SIG-M5 treated with dmso at 0.1 percent for 504 hours (cell line): ENCODE data around the gene NTRK2.
A peak's percentile ranks its signal among the peaks of the same experiment; 100 is the strongest.

ENCODE experiments used
- DNase-seq: peaks from one replicate; lab custom pipeline; 2025; ENCODE audit not compliant: unreplicated experiment; lab: John Stamatoyannopoulos, UW

NTRK2 gene

GRCh38 chr9:84845956-84846900 lies 176.7 kb downstream of the NTRK2 start:
- no peak for DNase-seq

DNA sequence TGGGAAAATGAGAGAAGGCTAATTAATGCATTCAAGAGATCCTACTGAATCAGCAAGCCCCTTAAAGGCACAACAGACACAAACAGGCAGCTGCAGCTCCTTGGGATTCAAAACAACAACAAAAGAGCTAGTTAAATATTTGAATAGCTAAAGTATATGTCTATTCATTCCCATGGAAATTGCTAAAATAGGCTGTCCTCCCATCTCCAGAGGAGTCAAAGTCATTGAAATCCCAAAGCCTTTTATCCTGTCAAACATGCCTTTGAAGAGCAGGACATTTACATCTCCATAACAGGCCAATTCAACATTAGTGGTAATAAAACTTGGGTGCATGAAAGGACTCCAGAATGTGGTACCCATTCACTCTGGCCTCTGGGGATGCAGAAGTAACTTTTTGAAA lies 177.4 kb downstream of the NTRK2 start:
- DNase-seq, result no peak

GRCh38 chr9:84849049-84849448 lies 179.5 kb downstream of the NTRK2 start:
- DNase-seq, result no peak

DNA sequence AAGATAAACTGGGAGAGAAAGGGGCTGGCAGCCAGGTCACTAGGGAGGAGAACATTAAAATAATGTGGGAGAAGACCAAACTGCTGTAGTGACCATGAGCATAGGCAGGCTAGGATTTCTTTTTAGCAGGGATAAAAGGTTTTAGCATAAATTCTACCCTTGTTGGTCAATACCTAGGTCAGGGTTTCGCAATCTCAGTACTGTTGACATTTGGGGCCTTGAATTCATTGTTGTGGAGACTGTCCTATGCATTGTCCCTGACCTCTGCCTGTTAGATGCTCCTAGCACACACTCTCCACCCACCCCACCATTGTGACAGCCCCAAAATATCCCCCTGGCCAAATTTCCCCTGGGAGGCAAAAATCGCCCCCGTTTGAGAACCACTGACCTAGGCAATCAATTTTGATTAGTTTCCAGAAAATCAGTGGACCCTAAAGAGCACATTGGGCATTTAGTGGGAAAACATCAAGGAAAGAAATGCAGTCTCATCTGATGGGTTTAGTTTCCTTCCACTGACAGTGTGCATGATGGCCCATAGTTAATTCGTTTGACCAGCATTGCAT lies 181.4 kb downstream of the NTRK2 start:
- DNase-seq, result no peak

DNA sequence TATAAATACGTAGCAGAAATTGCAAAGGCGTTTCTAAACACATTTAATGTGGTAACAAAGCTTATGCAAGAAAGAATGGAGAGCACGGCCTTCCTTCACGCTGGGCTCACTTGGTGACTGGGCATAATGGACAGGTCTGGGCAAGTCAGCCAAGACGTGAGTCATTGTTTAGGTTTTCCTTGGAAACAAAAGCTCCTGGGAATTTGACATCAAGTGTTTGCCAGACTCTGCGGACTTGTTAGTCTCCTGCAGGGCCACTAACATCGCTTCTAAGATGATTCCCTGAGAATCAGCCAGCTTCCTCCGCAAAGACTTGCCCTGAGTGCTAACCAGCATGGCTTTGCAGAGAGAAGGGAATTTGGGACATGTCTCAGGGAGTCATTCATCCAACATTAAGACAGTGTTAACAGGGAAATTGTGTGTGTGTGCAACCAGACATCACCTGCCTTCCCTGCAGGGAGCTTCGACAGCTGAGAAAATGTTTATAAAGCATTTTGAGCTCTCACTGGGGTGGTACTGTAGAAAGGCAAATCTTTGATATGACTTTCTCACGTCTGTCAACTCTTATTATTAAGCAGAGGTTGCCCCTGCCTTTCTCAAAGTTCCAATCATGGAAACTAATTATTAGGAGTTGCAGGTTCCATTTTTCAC lies 182.5 kb downstream of the NTRK2 start:
- peak; percentile 33 for DNase-seq

GRCh38 chr9:84852617-84853301 lies 183.2 kb downstream of the NTRK2 start:
- no peak for DNase-seq

GRCh38 chr9:84856181-84856632 lies 186.7 kb downstream of the NTRK2 start:
- no peak for DNase-seq

DNA sequence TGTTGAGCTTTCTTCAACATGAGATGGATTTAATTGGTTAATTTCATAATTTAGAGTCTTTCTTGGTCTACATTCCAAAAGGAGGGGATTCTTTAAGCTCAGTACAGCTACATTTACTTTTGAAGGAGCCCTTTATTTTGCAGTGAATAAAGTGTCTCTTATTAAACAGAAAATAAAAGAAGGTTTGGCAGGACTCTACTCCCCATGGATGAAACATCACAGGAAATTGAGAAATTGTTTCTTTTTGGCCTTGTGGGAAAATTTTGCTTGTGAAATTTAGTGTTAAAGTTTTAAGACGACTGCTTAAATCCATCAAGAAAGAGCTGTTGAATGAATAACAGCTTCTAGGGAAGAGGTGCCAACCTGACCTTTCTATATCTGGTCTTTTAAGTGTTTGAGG lies 187.7 kb downstream of the NTRK2 start:
- no peak for DNase-seq

- no peak for DNase-seq
These were observed 188.8 kb downstream of the NTRK2 start for GRCh38 chr9:84858364-84858763.

GRCh38 chr9:84860249-84861115 lies 191.0 kb downstream of the NTRK2 start:
- DNase-seq, result no peak

GRCh38 chr9:84861455-84861854 lies 191.9 kb downstream of the NTRK2 start:
- no peak for DNase-seq

DNA sequence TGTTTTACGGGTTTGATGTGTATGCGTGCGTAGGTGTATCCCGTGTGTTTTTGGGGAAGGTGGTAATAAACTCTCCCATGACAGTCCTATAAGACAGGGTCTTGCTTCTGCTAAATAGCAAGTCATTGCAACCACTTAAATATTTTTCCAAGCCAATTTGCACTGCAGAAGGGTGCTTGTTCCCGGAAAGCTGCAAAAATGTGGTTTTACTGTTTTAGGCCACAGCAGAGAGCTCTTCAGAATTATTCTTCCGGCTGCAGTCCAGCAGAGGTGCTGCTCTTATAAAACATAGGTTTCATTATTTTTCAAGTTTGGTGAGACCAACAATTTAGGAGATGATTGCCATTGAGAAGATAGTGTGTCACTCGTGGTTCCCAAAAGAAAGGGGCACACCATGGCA lies 192.8 kb downstream of the NTRK2 start:
- DNase-seq, result no peak

GRCh38 chr9:84862810-84863287 lies 193.3 kb downstream of the NTRK2 start:
- no peak for DNase-seq

DNA sequence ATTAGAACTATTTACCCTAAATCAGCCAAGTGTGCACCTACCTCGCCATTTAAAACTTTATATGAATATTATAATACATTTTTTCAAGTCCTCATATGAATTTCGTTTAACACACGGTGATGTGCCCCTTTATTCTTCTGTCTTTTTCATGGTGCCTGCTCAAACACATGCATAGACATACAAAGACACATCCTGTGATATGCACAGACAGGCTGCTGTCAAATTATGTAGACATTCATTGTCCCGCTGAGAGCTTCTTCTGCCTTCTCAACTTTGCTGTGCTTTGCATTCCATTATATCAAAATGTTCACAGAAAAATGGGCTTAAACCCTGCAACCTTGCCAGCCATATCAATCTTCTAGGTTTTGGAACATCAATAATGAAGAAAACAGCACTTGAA lies 193.8 kb downstream of the NTRK2 start:
- DNase-seq, result no peak

GRCh38 chr9:84866396-84867175 lies 197.1 kb downstream of the NTRK2 start:
- no peak for DNase-seq

GRCh38 chr9:84867186-84867585 lies 197.7 kb downstream of the NTRK2 start:
- no peak for DNase-seq

GRCh38 chr9:84869091-84869490 lies 199.6 kb downstream of the NTRK2 start:
- DNase-seq, result no peak

DNA sequence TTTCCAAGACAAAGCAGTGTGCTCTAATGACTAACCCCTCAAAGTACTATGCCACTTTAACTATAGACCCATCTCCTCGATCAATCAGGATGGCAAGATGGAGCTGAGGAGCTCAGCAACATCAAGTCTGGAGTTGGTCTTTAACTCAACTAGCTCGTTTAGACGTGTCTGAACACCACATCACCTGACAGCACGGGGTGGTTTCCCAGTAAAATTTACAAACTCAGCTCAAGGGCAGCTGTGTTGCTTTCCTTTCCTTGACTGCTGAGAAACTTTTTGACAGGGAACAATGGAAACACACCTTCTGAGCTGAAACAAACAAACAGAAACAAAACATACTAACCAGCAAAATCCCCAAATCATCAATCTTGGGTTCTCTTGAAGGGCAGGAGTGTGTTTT lies 202.5 kb downstream of the NTRK2 start:
- no peak for DNase-seq

DNA sequence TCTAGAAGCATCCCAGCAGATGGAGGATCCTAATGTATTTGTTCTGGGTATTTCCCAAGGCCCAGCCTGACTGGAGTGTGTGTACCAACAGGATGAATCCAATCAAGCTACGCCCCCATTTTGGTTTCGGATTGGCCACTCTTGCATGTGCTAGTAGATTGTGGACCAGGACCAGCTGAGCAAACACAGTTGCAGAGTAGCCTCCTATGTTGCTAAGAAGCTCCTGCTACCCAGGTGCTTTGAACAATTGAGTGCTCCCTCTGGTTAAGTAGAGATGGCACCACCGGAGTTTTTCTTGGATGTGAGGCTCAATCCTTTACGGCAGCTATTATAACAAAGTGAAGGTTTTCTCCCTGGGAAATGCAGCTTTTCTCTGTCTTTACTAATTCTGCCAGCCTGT lies 204.5 kb downstream of the NTRK2 start:
- no peak for DNase-seq

- DNase-seq, result no peak
These were observed 205.1 kb downstream of the NTRK2 start for GRCh38 chr9:84874596-84874995.
